Upper lobe of left lung (tissue), 4 donors: Measurements from ENCODE around the gene FHOD3.

Experiments used
- CTCF ChIP-seq, 6 experiments: fragments of 450-650 bp in 4 of 6; fragments of 200-600 bp in 2 of 6; sonication (generic) in 2 of 6; IDR thresholded peaks; one replicate each; pipeline ENCODE4 v1.5.1; 2016 to 2019; ENCODE audit warnings: antibody characterized with exemption in 6 of 6
- EP300 ChIP-seq, 4 donors: sonication (generic); formaldehyde crosslinking; IDR thresholded peaks; one replicate each; pipeline ENCODE4 v1.5.1; 2017; ENCODE audit warnings: antibody characterized with exemption in 4 of 4, control low read depth in 2 of 4
- POLR2A ChIP-seq, 4 donors: fragments of 450-650 bp; IDR thresholded peaks; one replicate each; pipeline ENCODE4 v1.5.1; 2016 to 2017; ENCODE audit warnings: antibody characterized with exemption in 4 of 4, mild to moderate bottlenecking in 2 of 4
- POLR2AphosphoS5 ChIP-seq, 2 donors: sonication (generic); formaldehyde crosslinking; IDR thresholded peaks; one replicate each; pipeline ENCODE4 v1.5.1; 2017; ENCODE audit warnings: antibody characterized with exemption in 2 of 2

- no peak for TF ChIP-seq POLR2A (IDR thresholded peaks at IDR 0.05)
- no peak for TF ChIP-seq CTCF (IDR thresholded peaks at IDR 0.05)
- no peak for TF ChIP-seq POLR2AphosphoS5 (IDR thresholded peaks at IDR 0.05)
- no peak for TF ChIP-seq EP300 (IDR thresholded peaks at IDR 0.05)
Observed at GRCh38 chr18:36364911-36365624, 67.6 kb downstream of the FHOD3 start.
